CD1c-positive myeloid dendritic cell (primary cell): ENCODE results near the gene SLCO4C1.
"Not testable (repeated sequence)": the region's sequence is repeated elsewhere in the genome, so short reads cannot be mapped to it uniquely, and the experiment has no call there.

ENCODE experiments used
- DNase-seq: peaks from one replicate; pipeline ENCODE4 v3.0.0-alpha.2; 2016; ENCODE audit errors: extremely low spot score

SLCO4C1 gene, protein sequence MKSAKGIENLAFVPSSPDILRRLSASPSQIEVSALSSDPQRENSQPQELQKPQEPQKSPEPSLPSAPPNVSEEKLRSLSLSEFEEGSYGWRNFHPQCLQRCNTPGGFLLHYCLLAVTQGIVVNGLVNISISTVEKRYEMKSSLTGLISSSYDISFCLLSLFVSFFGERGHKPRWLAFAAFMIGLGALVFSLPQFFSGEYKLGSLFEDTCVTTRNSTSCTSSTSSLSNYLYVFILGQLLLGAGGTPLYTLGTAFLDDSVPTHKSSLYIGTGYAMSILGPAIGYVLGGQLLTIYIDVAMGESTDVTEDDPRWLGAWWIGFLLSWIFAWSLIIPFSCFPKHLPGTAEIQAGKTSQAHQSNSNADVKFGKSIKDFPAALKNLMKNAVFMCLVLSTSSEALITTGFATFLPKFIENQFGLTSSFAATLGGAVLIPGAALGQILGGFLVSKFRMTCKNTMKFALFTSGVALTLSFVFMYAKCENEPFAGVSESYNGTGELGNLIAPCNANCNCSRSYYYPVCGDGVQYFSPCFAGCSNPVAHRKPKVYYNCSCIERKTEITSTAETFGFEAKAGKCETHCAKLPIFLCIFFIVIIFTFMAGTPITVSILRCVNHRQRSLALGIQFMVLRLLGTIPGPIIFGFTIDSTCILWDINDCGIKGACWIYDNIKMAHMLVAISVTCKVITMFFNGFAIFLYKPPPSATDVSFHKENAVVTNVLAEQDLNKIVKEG

DNA sequence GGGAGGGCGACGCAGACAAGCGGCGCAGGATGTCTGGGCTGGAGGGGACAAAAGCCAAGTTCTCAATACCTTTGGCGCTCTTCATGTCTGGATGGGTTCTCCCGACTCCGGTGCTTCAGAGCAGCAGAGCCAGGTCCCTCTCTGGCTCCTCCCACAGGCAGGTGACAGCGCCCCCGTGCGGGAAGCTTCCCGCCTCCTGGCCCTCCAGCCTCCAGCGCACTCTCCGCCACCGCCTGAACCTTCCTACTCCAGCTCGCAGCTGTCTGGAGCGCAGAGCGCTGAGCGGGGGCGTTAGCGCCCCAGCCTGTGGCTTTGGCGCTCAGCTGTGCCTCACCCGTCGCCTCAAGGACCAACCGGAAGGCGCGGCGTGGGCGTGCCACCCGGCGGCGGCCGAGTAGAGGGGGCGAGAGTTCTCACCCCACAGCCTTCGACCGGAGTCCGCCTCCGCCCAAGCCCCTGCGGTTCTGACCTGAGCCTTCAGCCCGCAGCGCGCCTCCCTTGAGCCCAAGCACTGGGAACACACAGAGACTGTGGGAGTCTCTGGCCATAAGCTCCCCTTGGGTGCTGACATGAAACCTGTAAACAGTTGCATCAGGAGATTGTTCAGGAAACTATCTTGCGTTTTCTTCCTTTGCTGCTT lies at the start of gene SLCO4C1:
Gene SLCO4C1, minus strand, starts transcription at position 107 of the 640 bp plus-strand sequence. Its CDS starts 22 bp downstream, at position 85.
- peak; percentile 88 for DNase-seq

DNA sequence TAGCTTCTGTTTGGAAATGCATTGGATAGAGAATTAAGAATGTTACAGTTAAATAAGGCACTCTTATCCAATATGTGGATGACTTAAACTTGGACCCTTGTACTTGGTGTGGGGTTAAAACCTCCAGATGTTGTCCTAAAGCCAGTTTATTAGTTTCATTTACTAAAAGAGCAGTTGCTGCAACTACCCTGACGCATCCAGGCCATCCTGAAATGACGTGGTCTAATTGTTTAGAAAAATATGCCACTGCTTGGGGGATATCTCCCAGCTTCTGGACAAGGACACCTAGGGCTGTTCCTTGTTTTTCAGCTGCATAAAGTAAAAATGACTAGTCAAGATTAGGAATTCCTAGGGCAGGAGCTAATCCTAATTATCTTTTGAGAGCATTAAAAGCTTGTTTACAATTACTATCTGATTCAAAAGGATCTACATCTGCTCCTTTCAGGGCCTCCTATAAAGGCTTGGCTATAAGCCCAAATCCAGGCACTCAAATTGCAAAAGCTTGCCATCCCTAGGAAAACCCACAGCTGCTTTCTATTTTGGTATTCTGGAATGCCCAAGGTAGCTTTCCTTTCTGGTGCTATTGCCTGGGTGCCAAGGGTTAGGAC lies 45.7 kb upstream of the SLCO4C1 start:
- DNase-seq: no peak

DNA sequence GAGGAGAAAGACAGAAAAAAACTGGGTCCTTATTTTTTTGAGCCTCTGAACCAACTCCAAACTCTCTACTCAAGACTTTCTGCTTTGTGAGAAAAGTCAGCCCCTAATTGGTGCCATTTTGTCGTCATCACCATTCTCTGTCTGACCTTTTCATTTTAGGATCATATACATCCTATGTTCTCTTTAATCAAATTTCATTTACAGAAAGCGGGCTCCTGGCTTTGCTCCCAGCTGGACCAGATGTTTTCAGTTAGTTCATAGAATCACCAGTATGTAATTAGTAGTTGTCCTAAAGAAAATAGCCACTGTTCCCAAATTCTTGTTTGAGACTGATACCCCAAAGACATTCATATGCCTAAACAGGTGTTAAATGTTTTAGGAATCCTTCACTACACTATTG lies 28.6 kb upstream of the SLCO4C1 start:
- no peak for DNase-seq

DNA sequence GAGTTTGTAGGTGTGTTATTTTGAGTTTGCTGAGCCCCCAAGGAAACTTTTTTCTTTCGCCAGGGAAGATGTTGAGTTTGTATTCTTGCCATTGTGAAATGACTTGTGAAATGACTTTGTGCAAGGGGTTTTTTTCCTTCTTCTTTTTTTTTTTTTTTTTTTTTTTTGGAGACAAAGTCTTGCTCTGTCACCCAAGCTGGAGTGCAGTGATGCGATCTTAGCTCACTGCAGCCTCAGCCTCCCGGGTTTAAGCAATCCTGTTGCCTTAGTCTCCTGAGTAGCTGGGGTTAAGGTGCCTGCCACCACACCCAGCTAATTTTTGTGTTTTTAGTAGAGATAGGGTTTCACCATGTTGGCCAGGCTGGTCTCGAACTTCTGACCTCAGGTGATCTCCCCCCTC lies 22.7 kb upstream of the SLCO4C1 start:
- DNase-seq: not testable (repeated sequence)

DNA sequence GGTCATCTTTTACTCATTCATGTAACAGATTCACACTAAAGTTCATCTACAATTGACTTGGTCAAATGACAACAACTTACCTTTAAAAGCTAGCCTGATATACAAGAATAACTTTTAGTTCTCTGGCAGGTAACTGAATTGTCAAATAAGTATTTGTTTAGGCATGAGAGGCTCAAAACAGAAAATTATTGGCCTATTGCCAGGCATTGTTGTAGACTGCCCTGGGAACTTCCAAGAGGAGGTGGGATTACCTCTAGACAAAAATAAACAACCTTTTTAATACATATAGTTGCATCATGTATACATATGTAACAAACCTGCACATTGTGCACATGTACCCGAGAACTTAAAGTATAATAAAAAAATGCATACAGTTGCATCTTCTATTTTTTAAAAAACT lies 18.2 kb upstream of the SLCO4C1 start:
- no peak for DNase-seq

DNA sequence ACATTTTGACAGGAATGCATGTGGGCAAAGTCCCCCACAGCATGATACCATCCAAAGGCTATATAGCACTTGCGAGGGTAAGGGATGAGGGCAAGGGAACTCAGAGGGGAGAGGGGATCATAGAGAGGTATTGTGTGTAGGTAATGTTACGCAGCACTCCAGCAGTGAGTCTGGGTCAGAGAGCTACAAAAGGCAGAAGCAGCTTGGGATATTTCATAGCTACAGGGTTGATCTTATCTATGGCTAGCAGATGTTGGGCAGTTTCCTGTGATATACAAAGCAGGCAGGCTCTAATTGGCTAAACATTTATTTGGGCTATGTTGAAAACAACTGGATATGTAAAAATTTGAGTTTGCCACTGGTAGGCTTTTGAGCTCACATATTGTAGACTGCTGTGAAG lies 17.8 kb upstream of the SLCO4C1 start:
- no peak for DNase-seq

DNA sequence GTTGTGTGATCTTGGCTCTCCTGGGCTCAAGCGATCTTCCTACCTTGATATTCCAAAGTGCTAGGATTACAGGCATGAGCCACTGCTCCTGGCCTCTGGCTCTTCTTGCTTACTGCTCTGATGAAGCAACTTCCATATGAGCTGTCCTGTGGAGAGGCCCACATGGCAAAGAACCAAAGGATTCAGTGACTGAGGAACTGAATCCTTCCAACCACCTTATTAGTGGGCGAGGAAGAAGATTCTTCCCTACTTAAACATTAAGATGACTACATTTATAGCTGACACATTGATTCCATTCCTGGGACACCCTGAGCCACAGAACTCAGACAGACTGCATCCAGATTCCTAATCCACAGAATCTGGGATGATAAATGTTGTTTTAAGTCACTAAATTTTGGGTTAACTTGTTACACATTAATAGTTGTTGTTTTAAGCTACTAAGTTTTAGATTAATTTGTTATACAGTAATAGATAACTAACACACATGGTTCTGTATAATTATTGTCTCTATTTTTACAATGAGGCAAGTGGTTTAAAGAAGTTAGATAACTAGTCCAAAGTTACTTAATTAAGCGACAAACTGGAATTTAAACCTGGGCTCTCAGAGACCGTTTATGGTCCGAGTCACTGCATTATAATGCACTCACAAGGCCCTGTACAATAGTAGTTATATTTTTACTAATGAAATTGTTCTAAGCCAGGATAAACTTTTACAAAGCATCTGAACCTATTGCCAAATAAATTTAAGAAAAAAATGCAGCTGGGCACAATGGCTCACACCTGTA lies 16.7 kb upstream of the SLCO4C1 start:
- peak; percentile 60 for DNase-seq

DNA sequence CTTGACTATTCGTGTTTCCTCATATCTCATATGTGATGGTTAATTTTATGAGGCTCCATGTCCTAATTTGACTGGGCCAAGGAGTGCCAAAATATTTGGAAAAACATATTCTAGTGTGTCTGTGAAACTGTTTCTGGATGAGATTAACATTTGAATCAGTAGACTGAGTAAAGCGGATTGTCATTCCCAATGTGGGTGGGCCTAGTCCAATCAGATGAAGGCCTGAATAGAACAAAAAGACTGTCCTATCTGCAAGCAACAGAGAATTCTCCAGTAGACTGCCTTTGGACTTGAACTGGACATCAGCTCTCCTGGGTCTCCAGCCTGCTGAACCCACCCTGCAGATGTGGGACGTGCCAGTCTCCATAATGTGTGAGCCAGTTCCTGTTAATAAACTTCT lies 13.5 kb upstream of the SLCO4C1 start:
- DNase-seq: no peak

DNA sequence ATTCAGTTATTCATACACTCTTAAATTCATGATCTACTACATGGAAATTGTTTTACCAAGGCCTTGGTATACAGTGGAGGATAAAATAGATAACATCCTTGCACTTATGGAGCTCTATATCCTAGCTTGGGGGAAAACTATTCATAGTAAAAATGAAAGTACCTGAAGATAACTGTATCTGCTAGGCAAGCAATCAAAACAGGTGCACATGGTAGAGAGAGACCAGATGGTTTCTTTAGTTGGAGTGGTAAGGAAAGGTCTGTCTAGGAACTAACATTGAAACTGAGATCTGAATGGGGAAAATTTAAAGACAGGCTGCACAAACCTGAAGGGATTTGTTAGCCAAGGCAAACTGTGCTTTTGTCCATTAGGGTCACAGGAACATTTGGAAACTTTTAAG lies 11.1 kb upstream of the SLCO4C1 start:
- no peak for DNase-seq

DNA sequence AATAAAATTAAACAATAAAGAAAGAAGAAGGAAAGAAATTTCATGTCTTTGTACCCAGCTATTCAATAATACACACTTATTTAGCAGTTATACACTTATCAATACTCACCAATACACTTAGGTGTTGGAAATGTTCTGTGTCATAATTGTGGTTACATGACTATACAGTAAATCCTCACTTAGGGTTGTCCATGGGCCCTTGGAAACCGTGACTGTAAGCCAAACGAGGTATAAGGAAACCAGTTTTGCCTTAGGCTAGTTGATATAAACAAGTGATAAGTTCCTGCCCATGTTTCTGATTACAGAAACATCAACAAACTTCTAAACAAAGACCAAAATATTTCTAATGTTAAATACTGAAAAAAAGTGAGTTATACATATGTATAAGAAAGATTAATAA lies 10.0 kb upstream of the SLCO4C1 start:
- no peak for DNase-seq

DNA sequence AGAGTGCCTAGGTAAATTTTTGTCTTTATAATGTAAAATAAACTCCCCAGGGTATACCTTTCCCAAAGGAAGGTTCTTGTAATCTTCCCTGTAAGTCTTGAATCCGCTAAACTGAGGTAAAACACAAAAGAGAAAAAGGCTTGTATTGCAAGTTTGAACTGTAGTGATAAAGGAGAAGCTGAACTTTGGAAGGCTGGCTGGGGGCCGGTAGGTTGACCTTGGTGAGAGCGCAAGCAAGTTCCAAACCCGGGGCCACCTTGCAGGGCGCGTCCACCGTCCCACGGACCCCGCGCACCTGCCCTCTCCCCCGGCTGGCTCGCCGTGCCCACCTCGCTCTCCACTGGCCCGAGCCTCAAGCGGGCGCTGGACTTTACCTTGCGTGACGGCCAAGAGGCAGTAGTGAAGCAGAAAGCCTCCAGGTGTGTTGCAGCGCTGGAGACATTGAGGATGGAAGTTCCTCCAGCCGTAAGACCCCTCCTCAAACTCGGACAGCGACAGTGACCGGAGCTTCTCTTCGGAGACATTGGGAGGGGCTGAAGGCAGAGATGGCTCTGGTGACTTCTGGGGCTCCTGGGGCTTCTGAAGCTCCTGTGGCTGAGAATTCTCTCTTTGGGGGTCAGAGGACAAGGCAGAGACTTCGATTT lies 428 bp downstream of the SLCO4C1 start:
- peak; percentile 37 for DNase-seq

DNA sequence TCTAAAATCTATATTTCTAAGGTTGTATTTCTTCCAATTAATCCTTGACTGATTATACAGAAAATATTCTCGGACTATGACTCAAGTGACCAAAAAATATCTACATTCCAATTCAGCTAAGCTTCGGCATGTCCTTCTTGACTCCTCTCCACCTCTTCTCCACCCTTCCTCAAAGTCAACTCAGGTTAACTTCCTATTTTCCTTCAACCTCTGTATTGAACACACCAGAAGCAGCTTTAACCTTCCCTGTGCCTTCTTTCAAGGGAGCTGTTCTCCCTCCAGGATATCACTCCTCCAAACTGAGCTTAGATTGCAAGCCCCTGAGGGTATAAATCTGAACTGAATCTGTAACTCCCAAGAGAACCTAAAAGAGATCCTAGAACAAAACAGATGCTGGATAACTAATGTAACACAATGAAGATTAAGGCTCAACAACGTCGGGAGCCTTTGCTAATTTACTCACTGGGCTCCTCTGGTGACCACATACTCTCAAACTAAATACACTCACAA lies 1.1 kb downstream of the SLCO4C1 start:
- peak; percentile 27 for DNase-seq

DNA sequence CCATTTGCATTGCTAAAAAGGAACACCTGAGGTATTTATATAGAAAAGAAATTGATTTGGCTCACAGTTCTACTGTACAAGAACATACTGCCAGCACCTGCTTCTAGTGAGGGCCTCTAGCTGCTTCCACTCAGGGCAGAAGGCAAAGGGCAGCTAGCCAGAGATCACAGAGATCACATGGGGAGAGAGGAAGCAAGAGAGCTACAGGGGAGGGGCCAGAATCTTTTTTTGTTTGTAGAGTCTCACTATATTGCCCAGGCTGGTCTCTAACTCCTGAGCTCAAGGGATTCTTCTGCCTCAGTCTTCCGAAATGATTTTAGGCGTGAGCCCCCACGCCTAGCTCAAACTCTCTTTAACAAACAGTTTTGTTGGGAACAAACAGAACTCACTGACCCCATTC lies 6.1 kb downstream of the SLCO4C1 start:
- DNase-seq: no peak

DNA sequence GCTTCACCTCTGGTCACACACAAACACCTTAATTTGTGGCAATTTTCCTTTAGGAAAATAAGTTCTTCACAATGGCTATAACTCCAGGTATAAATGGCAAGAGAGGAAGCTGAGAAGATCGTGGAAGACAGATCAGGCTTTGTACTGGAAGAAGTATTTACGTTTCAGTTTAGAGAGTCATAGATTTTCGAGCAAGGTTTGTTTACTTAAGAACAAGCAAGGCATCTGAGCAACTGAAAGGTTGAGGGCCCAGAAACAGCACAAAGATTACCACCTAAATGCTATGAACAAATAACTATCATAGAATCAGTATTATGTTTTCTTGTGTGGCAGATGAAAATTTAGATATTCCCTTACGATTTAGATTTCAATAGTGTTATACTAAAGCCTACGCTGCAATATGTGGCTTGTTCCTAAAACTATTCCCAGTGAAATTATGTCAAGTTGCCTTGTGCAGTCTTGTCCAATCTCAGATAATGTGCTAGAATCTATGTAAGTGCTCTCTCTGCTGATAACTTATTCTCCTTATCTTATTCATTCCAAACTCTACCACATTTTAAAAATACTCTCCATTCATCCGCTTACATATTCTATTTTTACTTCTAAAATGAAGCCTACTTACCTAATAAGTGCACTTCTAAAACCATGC lies 6.7 kb downstream of the SLCO4C1 start:
- no peak for DNase-seq

DNA sequence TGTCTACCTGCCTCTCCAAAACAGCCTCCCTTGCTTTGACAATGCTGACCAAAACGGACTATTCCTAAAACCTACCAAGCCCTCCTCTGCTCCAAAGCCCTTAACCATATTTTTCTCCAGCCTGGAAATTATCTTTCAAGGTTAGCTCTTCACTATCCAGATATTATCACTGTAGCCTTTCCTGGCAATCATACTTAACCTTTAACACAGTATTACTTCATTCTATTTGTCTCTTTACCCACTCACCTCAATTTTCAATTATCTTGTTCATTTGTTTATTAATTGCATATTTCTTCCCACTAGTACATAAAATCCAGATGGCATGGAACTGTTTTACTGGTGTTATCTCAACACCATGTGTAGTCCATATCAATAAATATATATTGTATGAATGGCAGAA lies 7.5 kb downstream of the SLCO4C1 start:
- DNase-seq: no peak

DNA sequence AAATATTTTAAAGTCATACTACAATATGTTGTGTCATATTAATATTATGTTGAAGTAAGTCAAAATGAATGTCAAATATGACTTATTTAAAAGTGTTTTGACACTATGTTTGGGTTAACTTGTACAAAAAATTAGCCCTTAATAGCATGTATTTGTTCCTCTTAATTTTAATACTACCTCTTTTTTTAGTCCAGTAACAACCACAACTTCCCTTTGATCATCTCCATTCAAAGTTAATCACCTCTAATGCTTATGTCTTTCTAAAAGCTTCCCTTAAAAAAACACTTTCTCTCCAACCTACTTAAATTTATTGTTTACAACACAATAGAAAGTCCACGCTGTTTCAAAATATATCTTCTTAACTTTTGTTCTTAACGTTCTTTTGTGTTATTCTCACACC lies 9.6 kb downstream of the SLCO4C1 start:
- DNase-seq: peak; percentile 78

DNA sequence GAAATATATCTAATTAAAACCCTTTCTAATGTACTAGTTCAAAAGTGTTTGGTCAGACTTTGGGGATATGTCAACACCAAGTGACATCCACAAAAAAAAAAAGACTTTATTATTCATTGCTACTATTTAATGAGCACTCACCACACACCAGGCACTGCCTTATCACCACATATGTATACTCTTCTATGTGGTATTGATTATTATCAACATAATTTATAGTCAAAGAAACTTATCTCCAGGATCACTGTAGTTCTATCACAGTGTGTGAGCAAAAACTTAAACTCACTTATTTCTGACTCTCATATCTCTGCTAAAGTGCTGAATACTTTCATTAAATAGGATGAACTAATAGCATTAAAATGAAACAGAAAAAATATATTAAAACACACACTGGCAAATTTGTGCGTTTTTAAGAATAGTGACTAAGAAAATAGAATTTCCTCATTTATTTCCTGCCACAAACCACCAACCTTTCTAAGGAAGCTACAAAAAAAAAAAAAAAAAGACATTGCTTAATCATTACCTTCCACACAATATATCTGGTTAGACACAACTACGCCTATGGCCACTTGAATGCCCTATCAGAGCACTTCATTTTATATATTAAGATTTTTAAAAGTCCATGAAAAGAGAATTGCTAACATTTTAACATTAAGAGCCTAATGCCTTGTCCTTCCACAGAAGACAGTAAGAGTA lies 12.8 kb downstream of the SLCO4C1 start:
- DNase-seq: peak; percentile 74

DNA sequence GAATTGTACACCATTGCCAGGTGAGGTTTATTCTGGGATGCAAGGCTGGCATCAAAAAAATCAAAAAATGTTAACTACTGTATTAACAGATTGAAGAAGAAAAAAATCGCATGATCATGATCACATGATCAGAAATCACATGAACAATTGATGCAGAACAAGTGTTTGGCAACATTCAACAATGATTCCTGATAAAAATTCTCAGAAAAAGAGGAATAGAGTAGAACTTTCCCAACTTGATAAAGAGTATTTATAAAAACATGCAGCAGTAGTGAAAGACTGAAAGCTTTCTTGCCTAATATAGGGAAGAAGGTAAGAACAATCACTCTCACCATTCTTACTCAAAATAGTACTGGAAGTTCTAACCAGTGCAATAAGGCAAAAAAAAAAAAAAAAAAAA lies 16.4 kb downstream of the SLCO4C1 start:
- DNase-seq: peak; percentile 67

DNA sequence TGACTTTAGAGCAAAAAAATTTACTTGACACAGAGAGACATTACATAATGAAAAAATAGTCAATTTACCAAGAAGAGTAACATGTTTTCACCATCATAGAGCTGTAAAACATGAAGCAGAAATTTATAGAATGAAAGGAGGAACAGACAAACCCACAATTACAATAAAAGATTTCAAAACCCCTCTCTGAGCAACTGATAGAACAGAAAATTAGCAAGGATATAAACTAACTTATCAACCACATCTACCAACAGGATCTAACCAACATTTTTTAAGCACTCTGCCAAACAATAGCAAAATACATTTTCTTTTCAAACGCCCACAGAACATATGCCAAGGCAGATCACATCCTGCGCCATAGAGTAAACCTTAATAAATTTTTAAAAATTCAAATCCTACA lies 17.9 kb downstream of the SLCO4C1 start:
- no peak for DNase-seq

DNA sequence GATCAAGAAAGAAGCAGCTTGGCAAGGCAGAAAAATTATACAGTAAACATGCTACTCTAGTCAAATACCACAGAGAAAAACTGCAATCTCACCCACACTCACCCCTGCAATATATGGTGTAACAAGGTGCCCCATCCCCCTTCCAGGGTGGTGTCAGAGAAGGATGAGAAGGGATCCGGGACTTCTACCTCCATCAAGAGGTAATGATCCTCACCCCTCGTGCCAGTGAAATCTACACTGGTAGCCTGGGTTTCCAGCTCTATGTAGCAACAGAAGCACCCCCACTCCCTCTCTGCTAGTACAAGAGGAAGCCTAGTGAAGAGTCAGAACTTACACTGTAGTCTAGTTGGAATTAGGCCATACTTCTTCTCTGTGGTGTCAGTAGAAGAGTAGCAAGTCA lies 18.9 kb downstream of the SLCO4C1 start:
- peak; percentile 51 for DNase-seq
